Stimulated activated CD8-positive, alpha-beta memory T cell treated with anti-CD3 and anti-CD28 coated beads, Interleukin-15, amount 100 ng/mL, for 4 hours (primary cell): ENCODE results near the gene EPB41L2.
"Not testable (repeated sequence)": the region's sequence is repeated elsewhere in the genome, so short reads cannot be mapped to it uniquely, and the experiment has no call there.

Experiments used
- DNase-seq, 2 donors: peaks; one replicate each; pipeline ENCODE4 v3.0.0-alpha.2; 2020; ENCODE audit warnings: low read depth in 2 of 2

The EPB41L2 gene

GRCh38 chr6:130838250-130838860, 224.7 kb downstream of the EPB41L2 start:
- DNase-seq = no peak

GRCh38 chr6:130837067-130837466, 226.0 kb downstream of the EPB41L2 start:
- DNase-seq = no peak

- no peak for DNase-seq
Observed at GRCh38 chr6:130836055-130836640, 226.9 kb downstream of the EPB41L2 start.

- DNase-seq = no peak
Observed at GRCh38 chr6:130834482-130835251, 228.4 kb downstream of the EPB41L2 start.

GRCh38 chr6:130833569-130833968, 229.5 kb downstream of the EPB41L2 start:
- no peak for DNase-seq

GRCh38 chr6:130831607-130832006, 231.4 kb downstream of the EPB41L2 start:
- no peak for DNase-seq

- DNase-seq = no peak
Observed at GRCh38 chr6:130829333-130829910, 233.6 kb downstream of the EPB41L2 start.

GRCh38 chr6:130827247-130828149, 235.5 kb downstream of the EPB41L2 start, which contains the start of gene SMLR1:
Gene SMLR1, plus strand, starts transcription at chr6:130827406. Its CDS starts 8 bp downstream, at chr6:130827414.
- DNase-seq = no peak

GRCh38 chr6:130826442-130827246, 236.4 kb downstream of the EPB41L2 start:
- no peak for DNase-seq

- DNase-seq = no peak
Observed at GRCh38 chr6:130825772-130826441, 237.1 kb downstream of the EPB41L2 start.

GRCh38 chr6:130824978-130825694, 237.9 kb downstream of the EPB41L2 start:
- no peak for DNase-seq

- DNase-seq = no peak
Observed at GRCh38 chr6:130822736-130823135, 240.3 kb downstream of the EPB41L2 start.

- no peak for DNase-seq
Observed at GRCh38 chr6:130815200-130816071, 247.6 kb downstream of the EPB41L2 start.

GRCh38 chr6:130814506-130814905, 248.5 kb downstream of the EPB41L2 start:
- no peak for DNase-seq

GRCh38 chr6:130811932-130812331, 251.1 kb downstream of the EPB41L2 start:
- DNase-seq = no peak

GRCh38 chr6:130810307-130811030, 252.6 kb downstream of the EPB41L2 start:
- DNase-seq = no peak

GRCh38 chr6:130801368-130801767, 261.7 kb downstream of the EPB41L2 start:
- DNase-seq = not testable (repeated sequence)

- DNase-seq = no peak
Observed at GRCh38 chr6:130797061-130797460, 266.0 kb downstream of the EPB41L2 start.
